ENCODE data around the gene MAP3K3.

DNA sequence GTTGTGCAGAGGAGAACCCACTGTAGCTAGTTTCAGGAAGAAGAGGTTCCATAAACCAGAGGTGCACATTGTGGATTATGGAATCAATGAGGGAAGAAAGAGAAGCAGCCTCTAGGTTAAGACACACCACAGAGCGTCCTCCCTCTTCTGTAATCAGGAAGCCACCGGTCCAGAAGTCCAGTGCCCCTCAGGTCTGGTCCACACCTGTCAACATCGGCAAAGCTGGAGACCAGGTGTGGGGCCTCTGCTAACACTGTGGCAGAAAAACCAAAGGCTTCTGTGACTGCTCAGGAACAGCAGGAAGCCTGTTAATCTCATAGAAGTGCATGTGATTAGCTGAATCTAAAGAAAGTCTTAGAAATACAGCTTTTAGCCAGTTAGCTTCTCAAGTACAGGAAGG lies 54.4 kb downstream of the MAP3K3 start:
- TF ChIP-seq CTCF (tag by site-specific recombination; IDR thresholded peaks at IDR 0.05) = no peak
- TF ChIP-seq ZNF791 (tag by site-specific recombination; IDR thresholded peaks at IDR 0.05) = no peak
- TF ChIP-seq ZNF266 (tag by site-specific recombination; IDR thresholded peaks at IDR 0.05; ENCODE audit: low read depth) = no peak
- TF ChIP-seq ZNF37A (tag by site-specific recombination; IDR thresholded peaks at IDR 0.05) = no peak
- TF ChIP-seq PBX3 (CRISPR knock-in tag; IDR thresholded peaks at IDR 0.05) = no peak
- TF ChIP-seq ZNF660 (tag by site-specific recombination; IDR thresholded peaks at IDR 0.05) = no peak

All from HEK293 (cell line).